Type B pancreatic cell (in vitro differentiated cells): ENCODE results near the gene SIX5. TPM values are rescaled to one million over a fixed set of nuclear protein-coding genes. Genes with fewer than 3 reads are reported as not detected.
"Not testable (repeated sequence)": the region's sequence is repeated elsewhere in the genome, so short reads cannot be mapped to it uniquely, and the experiment has no call there.

ENCODE experiments used
- DNase-seq: peaks from one replicate; pipeline ENCODE4 v3.0.0; 2021; ENCODE audit warnings: mixed read lengths; ENCODE audit not compliant: unreplicated experiment; ENCODE audit errors: extremely low spot score
- H3K27ac Mint-ChIP-seq: 2 replicates; pipeline ENCODE4 v1.8.0; 2021; ENCODE audit warnings: mild to moderate bottlenecking, mixed read lengths
- H3K27me3 Mint-ChIP-seq: 2 replicates; pipeline ENCODE4 v1.8.0; 2021; ENCODE audit warnings: mixed read lengths
- H3K36me3 Mint-ChIP-seq: 2 replicates; pipeline ENCODE4 v1.8.0; 2021; ENCODE audit warnings: mixed read lengths
- H3K4me1 Mint-ChIP-seq: one replicate; pipeline ENCODE4 v1.8.0; 2021; ENCODE audit warnings: mixed read lengths; ENCODE audit not compliant: unreplicated experiment
- H3K4me3 Mint-ChIP-seq: 2 replicates; pipeline ENCODE4 v1.8.0; 2021; ENCODE audit warnings: mild to moderate bottlenecking, mixed read lengths
- H3K9me3 Mint-ChIP-seq: 2 replicates; pipeline ENCODE4 v1.8.0; 2021; ENCODE audit warnings: mixed read lengths
- total RNA-seq: library from RNA; stranded (reverse); gene quantifications from 2 replicates; pipeline ENCODE4 v1.2.1, GENCODE V29; 2021; ENCODE audit warnings: low replicate concordance
- TF ChIP-seq, protein P1 (sequence below): fragments of 200-600 bp; sonication (generic); conservative IDR thresholded peaks from 2 replicates; pipeline ENCODE4 v1.5.0; 2021; ENCODE audit warnings: antibody characterized with exemption, mild to moderate bottlenecking

SIX5 gene
- total RNA-seq, 1 donor from 2014 or later: 38.0 TPM

DNA sequence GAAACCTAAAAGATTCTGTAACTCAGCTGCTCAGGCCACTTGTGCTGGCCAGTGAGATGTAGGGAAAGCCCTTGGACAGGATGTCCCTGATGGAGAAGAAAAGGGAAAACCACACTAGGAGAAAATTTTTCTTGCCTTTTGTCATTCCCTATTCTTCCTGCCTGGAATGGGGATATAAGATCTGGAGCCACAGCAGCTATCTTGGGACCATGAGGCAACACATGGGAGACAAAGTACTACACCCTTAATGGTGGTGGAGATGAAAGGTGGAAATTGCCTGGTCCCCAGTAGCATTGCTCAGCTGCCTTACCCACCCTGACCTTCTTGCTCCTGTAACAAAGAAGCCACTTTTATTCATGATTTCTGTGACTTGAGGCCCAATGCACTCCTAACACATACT, 36.7 kb upstream of the SIX5 start:
- no peak for DNase-seq
- Mint-ChIP-seq H3K27me3 (no peaks in the 10 kb centered on the region), H3K36me3 (no peaks in the 10 kb centered on the region), H3K4me1 (peaks cover 5% of the 10 kb centered on the region), H3K9me3 (no peaks in the 10 kb centered on the region), H3K4me3 (no peak overlapping the region), H3K27ac (peak overlapping the region; percentile 3)
- TF ChIP-seq, protein P1, sequence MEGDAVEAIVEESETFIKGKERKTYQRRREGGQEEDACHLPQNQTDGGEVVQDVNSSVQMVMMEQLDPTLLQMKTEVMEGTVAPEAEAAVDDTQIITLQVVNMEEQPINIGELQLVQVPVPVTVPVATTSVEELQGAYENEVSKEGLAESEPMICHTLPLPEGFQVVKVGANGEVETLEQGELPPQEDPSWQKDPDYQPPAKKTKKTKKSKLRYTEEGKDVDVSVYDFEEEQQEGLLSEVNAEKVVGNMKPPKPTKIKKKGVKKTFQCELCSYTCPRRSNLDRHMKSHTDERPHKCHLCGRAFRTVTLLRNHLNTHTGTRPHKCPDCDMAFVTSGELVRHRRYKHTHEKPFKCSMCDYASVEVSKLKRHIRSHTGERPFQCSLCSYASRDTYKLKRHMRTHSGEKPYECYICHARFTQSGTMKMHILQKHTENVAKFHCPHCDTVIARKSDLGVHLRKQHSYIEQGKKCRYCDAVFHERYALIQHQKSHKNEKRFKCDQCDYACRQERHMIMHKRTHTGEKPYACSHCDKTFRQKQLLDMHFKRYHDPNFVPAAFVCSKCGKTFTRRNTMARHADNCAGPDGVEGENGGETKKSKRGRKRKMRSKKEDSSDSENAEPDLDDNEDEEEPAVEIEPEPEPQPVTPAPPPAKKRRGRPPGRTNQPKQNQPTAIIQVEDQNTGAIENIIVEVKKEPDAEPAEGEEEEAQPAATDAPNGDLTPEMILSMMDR: no peak

DNA sequence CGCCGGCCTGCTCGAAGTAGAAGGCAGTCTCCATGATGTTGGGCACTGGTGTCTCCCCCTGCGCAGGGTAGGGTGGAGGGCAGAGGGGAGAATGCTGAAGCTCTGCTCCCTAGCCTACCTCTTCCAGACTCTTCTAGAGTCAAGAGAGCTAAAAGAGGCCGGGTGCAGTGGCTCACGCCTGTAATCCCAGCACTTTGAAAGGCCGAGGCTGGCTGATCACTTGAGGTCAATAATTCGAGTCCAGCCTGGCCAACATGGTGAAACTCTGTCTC, 35.8 kb upstream of the SIX5 start:
- Mint-ChIP-seq H3K27ac (no peak overlapping the region), H3K36me3 (no peaks in the 10 kb centered on the region), H3K4me3 (no peak overlapping the region), H3K27me3 (no peaks in the 10 kb centered on the region), H3K9me3 (no peaks in the 10 kb centered on the region), H3K4me1 (peaks cover 5% of the 10 kb centered on the region)
- TF ChIP-seq, protein P1: no peak
- DNase-seq: no peak

- Mint-ChIP-seq H3K27me3 (no peaks in the 10 kb centered on the region), H3K27ac (no peak overlapping the region), H3K4me3 (no peak overlapping the region), H3K36me3 (no peaks in the 10 kb centered on the region), H3K9me3 (no peaks in the 10 kb centered on the region), H3K4me1 (peaks cover under 1% of the 10 kb centered on the region)
- no peak for DNase-seq
- TF ChIP-seq, protein P1: no peak
Measured at GRCh38 chr19:45804140-45804958, 35.3 kb upstream of the SIX5 start.

- DNase-seq: no peak
- peaks cover 4% of the 10 kb centered on the region for H3K27me3 Mint-ChIP-seq
- no peaks in the 10 kb centered on the region for H3K9me3 Mint-ChIP-seq
- no peaks in the 10 kb centered on the region for H3K36me3 Mint-ChIP-seq
- H3K27ac Mint-ChIP-seq: no peak overlapping the region
- H3K4me1 Mint-ChIP-seq: peaks cover 6% of the 10 kb centered on the region
- H3K4me3 Mint-ChIP-seq: no peak overlapping the region
- TF ChIP-seq, protein P1: no peak
Measured at GRCh38 chr19:45801603-45802175, 32.6 kb upstream of the SIX5 start.

GRCh38 chr19:45800070-45800553, 31.1 kb upstream of the SIX5 start:
- no peak for DNase-seq
- peaks cover 6% of the 10 kb centered on the region for H3K4me1 Mint-ChIP-seq

DNA sequence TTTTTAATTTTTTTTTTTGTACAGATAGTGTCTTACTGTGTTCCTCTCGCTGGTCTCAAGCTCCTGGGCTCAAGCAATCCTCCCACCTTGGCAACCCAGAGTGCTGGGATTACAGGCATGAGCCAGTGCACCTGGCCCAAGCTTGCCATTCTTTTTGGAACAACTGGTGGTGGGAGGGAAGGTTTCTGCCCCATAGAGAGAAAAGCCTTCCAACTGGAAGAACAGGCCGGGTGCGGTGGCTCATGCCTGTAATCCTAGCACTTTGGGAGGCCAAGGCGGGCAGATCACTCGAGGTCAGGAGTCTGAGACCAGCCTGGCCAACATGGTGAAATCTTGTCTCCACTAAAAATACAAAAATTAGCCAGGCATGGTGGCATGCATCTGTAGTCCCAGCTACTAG, 30.5 kb upstream of the SIX5 start:
- DNase-seq, H3K27ac Mint-ChIP-seq: not testable (repeated sequence)

More at GRCh38 chr19:45800070-45800553, 31.1 kb upstream of the SIX5 start:
- Mint-ChIP-seq H3K27ac (no peak overlapping the region), H3K9me3 (no peaks in the 10 kb centered on the region), H3K4me3 (no peak overlapping the region), H3K36me3 (no peaks in the 10 kb centered on the region), H3K27me3 (peaks cover 4% of the 10 kb centered on the region)
- TF ChIP-seq, protein P1: no peak

More for the DNA sequence above, 30.5 kb upstream of the SIX5 start:
- not testable (repeated sequence) for H3K36me3 Mint-ChIP-seq, H3K27me3 Mint-ChIP-seq, H3K4me3 Mint-ChIP-seq, H3K9me3 Mint-ChIP-seq, H3K4me1 Mint-ChIP-seq
